ENCODE data around the gene NAT10.

DNA sequence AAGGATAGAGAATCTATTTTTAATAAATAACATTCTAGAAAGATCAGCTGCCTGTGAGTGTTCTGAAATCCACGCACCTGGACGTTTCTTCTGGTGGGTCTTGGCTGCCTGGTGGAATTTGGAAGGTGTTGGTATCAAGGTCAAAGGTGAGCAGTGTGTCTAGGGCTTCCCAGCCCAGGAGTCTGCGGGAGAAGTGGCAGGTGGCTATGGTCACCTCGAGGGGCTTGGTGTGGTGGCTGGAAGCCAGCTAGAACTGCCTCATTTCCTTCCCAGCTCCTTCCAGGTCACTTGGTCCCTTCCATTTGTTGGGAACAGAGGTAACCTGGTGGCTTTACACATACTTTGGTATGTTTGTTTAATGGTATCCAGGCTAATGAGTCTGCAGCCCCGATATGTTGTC, 41.4 kb downstream of the NAT10 start:
- TF ChIP-seq, protein P1, sequence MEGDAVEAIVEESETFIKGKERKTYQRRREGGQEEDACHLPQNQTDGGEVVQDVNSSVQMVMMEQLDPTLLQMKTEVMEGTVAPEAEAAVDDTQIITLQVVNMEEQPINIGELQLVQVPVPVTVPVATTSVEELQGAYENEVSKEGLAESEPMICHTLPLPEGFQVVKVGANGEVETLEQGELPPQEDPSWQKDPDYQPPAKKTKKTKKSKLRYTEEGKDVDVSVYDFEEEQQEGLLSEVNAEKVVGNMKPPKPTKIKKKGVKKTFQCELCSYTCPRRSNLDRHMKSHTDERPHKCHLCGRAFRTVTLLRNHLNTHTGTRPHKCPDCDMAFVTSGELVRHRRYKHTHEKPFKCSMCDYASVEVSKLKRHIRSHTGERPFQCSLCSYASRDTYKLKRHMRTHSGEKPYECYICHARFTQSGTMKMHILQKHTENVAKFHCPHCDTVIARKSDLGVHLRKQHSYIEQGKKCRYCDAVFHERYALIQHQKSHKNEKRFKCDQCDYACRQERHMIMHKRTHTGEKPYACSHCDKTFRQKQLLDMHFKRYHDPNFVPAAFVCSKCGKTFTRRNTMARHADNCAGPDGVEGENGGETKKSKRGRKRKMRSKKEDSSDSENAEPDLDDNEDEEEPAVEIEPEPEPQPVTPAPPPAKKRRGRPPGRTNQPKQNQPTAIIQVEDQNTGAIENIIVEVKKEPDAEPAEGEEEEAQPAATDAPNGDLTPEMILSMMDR (IDR thresholded peaks at IDR 0.05) = no peak
- no peak for TF ChIP-seq POLR2A (IDR thresholded peaks at IDR 0.05)
- no peak for TF ChIP-seq EP300 (IDR thresholded peaks at IDR 0.05)
- TF ChIP-seq POLR2AphosphoS5 (IDR thresholded peaks at IDR 0.05) = no peak

Measured in gastroesophageal sphincter (tissue), 3 donors.